Measurements from ENCODE around the gene PRKN.

DNA sequence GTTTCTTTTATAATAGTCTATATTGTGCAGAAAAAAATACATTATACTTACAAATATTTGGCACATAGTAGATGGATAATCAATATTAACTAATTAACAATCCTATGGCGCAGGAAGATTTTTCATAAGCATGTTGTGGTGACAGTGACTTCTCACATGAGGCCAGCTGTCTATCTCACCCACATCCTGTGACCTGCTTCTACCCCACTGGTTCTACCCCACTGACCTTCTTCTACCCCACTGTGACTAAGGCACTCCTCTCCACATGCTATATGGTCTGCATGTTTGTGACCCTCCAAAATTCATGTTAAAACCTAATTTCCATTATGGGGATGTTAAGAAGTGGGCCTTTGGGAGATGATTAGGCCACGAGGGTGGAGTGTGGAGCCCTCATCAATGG is 1058.9 kb downstream of the PRKN start:
- no peak for TF ChIP-seq POLR2AphosphoS5 (IDR thresholded peaks at IDR 0.05)
- TF ChIP-seq CTCF (IDR thresholded peaks at IDR 0.05 in 8 of 11, conservative IDR thresholded peaks at IDR 0.05 in 3 of 11): no peak
- TF ChIP-seq POLR2A (IDR thresholded peaks at IDR 0.05): no peak
